DMS 273 (cell line): ENCODE data around the gene PRELID3B.

Experiments
- DNase-seq: peaks from one replicate; lab custom pipeline; 2025; ENCODE audit not compliant: unreplicated experiment; lab: John Stamatoyannopoulos, UW

The PRELID3B gene

DNA sequence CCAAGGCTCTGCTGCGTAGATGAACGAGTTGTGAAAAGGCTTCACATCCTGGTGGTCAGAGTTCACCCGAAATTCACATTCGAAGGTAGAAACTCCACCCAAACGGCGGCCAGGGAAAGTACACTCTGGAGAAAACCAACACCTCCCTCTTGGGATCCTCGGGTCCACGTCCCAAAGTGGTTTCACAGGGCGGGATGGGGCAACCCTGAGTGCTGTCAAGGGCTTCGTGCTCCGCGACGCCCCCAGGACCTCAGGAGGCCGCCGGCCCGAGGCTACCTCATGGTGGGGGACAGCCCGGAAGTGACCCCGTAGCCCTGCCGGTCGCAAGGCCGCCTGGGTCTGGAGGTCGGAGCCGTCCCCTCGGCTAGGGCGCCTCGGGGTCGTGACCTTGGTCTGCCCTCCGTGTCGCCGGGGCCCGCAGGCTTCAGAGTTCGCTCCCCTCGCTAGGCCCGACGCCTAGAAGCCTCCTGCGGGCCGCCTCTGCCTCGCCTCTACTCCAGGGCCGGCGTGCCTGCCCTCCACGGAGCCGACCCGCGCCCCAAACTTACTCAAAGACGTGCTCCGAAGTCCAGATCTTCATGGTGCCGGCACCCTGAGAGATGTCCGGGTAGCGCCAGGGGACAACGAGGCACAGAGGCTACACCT lies at the start of gene PRELID3B:
Gene PRELID3B, minus strand, starts transcription at position 636 of the 645 bp plus-strand sequence. Its CDS starts 56 bp downstream, at position 580.
- peak; percentile 59 for DNase-seq

DNA sequence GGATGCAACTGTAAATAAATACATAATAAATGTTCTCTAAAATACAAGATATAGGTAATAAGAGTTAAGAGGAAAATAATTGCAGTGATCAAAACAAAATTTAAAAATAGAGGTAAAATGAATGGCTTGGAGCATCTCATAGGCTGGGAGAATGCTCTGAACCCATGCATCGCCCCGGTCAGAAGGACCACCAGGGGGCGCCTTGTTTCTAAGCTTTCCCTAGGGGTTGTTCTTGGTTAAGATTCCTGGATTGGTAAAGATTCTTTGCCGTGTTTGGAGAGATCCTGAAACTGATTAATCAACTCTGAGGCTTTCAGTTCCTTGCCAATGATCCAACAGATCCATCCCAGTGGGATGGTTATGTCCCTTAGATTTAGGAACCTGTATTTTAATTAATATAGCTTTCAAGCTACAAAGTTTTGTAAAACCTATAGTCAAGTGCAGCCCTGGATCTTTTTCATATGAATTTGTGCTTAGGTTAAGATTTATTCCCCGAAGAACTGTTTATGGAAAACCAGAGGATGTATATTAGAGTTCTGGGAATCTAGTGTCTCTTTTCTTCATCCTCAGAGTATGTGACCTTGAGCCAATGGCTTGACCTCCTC lies 45.3 kb upstream of the PRELID3B start:
- DNase-seq: peak; percentile 87

GRCh38 chr20:59086923-59087322 lies 44.3 kb upstream of the PRELID3B start:
- DNase-seq: no peak

GRCh38 chr20:59084041-59084850 lies 41.7 kb upstream of the PRELID3B start:
- peak; percentile 38 for DNase-seq

- DNase-seq: no peak
These were observed 40.4 kb upstream of the PRELID3B start for GRCh38 chr20:59082981-59083380.

DNA sequence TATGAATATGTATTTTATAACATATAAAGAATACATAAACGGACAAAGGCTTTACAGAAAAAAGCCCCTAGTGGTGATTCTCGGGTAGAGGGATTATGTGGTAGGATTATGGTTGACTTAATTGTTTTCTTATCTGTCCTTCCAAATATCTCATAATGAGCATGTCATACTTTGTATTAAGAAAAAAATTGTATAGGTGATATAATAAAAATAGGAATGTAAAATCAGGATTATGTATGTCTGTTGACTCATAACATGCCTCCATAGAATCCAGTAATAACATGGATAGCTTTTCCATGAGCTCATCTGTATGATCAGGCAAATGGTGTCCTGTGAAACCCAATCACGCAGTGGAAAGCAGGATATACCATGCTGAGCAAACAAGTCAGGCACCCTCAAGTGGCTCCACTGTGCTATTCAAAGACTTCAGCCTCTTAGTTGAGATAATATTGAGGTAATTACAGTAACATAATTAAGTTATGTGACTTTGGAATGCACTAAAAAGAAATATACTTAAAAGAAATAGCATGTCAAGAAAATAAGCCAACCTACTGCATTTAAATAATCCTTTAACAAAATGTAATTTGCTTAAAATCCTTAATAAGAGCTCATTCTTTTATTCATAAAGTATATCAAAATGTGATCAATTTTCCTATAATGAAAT lies 39.6 kb upstream of the PRELID3B start:
- DNase-seq: peak; percentile 38

GRCh38 chr20:59081036-59081435 lies 38.5 kb upstream of the PRELID3B start:
- no peak for DNase-seq

GRCh38 chr20:59078231-59078630 lies 35.6 kb upstream of the PRELID3B start:
- no peak for DNase-seq

- DNase-seq: no peak
These were observed 35.1 kb upstream of the PRELID3B start for GRCh38 chr20:59077705-59078104.

- DNase-seq: no peak
These were observed 33.4 kb upstream of the PRELID3B start for GRCh38 chr20:59075934-59076508.

- DNase-seq: no peak
These were observed 31.9 kb upstream of the PRELID3B start for GRCh38 chr20:59074456-59074855.

- no peak for DNase-seq
These were observed 31.0 kb upstream of the PRELID3B start for GRCh38 chr20:59073582-59073981.

DNA sequence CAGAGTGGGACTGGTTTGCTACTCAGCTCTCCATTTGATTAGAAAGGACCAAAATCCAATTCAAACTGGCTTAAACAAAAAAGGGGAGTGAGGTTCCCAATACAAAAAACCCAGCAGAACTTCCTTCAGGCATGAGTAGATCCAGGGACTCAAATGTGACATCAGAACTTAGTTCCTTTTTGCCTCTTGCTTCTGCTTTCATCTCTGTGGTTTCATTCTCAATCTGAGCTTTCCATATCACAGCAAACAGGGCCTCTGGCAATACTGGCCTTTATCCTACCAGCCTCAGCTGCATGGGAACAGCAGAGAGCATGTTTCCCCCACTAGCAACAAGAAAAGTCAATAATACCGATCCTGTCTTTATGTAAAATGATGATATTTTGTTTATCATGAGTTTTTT lies 28.6 kb upstream of the PRELID3B start:
- DNase-seq: no peak

DNA sequence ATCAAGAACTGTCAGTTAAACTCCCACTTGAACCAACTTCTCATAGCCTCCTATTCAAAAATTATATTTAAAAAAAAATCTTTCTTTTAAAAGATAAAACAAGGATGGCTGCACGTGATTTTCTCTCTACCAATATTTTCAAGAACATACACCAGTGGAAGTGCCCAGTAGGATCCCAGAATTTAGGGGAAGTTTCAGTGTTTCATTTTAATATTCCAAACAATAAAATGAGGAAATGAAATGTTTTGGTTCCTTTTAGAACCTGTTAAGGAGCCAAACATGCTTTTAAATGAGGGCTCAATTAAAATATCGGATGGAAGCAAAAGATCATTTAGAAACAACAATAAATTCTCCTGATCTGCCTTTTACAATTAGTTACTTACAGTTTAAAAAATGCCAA lies 26.4 kb upstream of the PRELID3B start:
- DNase-seq: no peak

- DNase-seq: no peak
These were observed 25.9 kb upstream of the PRELID3B start for GRCh38 chr20:59068534-59068933.

DNA sequence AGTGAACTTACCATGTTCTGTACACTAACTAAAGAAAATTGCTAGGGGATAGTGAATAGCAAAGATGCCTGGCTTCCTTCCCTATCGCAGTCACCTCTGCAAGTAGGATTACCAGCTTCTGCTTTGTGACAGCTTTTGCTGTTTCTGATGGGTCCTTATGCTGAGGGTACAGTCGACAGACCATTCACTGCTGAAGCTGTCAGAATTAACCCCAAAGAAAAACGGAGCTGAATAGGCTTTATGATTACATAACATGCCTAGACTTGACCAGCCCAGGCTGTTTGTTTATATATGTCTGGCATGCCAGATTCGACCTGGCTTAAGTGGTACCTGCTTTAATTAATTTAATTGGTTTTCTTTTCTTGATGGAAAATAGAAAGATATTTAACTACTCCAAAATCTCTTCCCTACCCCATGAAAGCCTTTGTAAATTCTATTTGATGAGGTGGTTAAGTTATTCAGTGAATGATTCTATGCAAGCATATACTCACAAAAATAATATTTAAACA lies 21.7 kb upstream of the PRELID3B start:
- DNase-seq: peak; percentile 48

DNA sequence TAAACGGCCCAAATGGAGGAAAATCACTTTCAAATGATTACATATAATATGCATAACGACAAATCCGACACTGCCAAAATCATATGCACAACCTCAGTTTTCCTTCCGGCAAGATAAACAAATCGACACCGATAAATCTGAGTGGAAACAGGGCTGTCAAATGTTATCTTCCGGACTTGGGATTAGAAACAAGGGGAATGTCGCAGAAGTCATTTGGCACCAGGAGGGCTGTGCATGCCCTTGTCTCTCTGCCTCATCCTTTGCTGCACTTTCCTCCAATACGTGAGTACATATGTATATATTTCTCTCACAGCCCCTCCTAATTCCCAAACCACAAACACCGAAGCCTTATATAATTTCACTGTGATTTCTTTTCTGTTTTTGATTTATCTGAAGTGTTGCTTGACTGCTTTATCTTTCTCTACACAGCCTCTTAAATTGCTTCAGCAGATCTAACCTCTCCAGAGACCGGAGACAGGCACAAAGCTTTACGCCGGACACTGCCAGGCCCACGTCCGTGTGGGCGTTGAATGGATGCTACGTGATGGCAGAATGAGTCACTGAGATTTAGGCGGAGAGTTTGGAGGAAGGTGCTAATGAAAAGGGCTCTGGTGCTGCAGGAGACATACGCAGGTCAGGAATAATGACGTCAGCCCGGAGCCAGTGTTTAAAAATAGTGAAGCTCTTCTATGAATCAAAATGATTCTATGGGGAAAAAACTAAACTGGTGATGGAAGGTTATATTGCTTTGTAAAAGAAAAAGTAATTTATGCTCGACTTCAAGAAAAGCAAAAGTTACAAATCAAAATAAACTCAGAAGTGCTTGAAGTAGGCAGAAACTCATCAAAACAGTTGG lies 21.0 kb upstream of the PRELID3B start:
- peak; percentile 64 for DNase-seq

DNA sequence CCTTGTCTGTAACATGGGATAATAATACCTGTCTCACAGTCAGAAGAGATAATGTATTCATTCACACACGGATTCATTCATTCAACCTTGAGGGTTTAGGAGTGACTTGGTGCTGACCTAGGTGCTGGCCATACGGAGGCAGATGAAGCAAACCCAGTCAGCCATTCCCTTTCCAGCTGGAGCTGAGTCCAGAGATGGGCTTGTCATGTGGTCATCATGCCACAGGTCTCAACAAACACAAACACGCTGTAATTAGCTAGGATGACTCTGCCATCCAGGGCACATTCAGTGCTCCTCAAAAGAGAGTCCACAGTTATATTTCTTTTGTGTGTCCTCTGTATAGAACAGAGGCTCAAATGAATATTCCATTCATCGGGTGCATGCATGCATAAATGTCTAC lies 19.5 kb upstream of the PRELID3B start:
- no peak for DNase-seq

DNA sequence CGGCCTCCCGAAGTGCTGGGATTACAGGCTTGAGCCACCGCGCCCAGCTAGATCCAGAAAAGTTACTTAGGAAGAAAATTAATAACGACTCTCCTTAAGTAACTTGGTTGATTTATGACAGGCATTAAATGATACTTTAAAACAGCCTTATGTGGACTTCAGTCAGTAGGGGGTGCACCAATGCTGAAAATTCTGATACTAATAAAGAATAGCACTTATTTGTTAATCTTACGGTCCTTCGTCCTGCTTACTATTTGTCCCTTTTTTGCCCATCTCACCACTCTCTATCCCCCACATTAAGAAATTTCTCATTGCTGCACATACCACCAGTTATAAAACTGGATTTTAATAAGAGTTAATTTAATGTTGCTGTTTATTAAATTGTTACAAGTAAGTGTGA lies 12.7 kb upstream of the PRELID3B start:
- peak; percentile 33 for DNase-seq

GRCh38 chr20:59051666-59052185 lies 9.1 kb upstream of the PRELID3B start:
- DNase-seq: peak; percentile 89
